HG03521 (cell line): Measurements from ENCODE around the gene NELFA.

ENCODE experiments used
- ATAC-seq: cut with Tn5 transposase; IDR thresholded peaks from one replicate; pipeline ENCODE4 v1.9.1; 2021; ENCODE audit warnings: mild to moderate bottlenecking, moderate library complexity; ENCODE audit not compliant: unreplicated experiment

Gene NELFA

GRCh38 chr4:1983846-1984405 lies 24.8 kb downstream of the NELFA start:
- no peak for ATAC-seq

GRCh38 chr4:1983053-1983845 lies 25.5 kb downstream of the NELFA start:
- ATAC-seq = no peak

GRCh38 chr4:1982124-1983052 lies 26.4 kb downstream of the NELFA start:
- no peak for ATAC-seq

DNA sequence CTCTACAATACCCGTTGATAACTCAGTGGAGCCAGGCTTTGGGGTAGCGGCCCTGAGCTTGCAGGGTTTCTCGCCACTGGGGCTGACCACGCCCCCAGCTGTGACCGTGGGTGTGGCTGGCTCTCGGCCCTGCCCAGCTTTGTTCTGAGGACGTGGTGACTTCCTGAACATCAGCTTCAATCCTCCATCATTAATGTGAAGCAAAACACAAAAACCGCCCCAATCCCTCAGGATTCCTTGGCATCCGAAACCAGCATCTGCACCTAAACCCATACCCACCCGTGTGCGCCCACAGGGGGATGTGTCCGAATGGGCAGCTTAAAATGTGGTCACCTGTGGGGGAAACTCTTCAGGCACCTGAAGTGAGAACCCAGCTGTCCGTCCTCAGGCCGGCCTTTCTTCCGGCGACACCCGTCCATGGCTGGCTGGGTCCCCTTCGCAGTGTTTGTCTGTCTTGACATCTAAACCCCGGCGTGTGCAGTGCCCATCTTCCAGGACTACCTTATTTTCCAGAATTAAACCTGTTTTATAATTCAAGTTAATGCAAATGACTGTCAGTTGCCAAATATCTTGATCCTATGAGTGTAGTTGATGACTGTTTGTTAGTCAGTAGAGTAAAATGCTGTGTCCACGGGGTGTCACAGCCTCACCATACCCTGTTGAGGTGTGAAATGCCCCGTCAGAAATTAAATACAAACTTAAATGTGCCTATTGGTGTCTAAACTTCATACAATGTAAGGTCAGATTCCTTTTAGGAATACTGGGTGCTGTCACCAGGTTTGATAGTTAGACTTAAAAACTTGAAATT lies 27.3 kb downstream of the NELFA start:
- ATAC-seq = no peak

GRCh38 chr4:1980561-1981041 lies 28.2 kb downstream of the NELFA start:
- ATAC-seq = no peak

GRCh38 chr4:1979477-1980196 lies 29.1 kb downstream of the NELFA start:
- ATAC-seq = no peak

- ATAC-seq = no peak
Measured at GRCh38 chr4:1978741-1979476, 29.9 kb downstream of the NELFA start.

DNA sequence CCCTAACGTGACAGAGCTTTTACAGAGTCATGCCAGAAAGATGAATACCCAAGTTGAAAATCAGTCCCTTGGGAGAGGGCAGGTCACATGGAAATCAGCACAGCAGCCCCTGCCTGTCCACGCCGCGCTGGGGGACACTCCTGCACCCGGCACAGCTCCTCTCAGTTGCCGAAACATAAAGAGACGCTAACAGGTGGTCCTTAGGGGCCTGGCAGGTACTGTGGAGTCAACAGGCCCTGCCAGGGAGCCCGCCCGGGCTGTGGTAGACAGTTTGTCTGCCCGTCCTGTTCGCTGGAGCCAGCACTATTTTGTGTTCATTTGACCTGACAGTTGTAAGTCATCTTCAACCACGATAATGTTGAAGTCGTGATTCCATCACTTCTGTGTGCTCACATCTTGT lies 30.5 kb downstream of the NELFA start:
- ATAC-seq = no peak

- ATAC-seq = no peak
Measured at GRCh38 chr4:1976416-1977352, 32.1 kb downstream of the NELFA start.

DNA sequence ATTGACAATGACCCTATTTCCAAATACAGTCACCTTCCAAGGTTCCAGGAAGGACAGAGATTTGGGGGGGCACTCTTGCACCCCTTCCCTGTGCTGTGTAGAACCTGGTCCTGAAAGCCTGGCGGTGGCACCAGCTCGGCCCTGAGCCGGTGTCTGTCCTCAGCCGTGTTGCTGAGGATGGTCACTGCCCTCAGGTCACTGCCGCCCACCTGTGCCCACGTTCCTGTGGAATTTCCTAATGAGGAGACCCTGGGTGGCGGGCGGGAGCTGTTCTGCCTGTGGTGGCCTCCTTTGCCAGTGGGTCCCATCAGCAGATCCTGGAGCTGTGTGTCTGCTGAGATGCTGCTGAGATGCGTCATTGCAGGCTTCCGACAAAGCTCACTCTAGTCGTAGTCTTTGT lies 32.9 kb downstream of the NELFA start:
- ATAC-seq = no peak

GRCh38 chr4:1975391-1975801 lies 33.4 kb downstream of the NELFA start:
- no peak for ATAC-seq

DNA sequence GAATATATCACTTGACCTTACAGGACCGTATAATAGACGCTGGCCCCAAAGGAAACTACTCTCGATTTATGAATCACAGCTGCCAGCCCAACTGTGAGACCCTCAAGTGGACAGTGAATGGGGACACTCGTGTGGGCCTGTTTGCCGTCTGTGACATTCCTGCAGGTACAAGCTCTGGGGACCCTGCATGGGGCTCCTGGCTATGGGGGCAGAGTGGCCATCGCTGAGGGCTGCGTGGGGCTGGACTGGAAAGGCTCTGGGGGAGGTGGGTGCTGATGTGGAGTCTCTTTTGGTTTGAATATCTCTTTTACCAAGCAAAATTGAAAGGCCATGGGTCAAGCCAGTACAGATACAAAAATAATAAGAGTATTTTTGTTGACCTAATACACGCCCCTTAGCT lies 33.9 kb downstream of the NELFA start:
- ATAC-seq = no peak

- ATAC-seq = no peak
Measured at GRCh38 chr4:1973661-1974060, 35.1 kb downstream of the NELFA start.

DNA sequence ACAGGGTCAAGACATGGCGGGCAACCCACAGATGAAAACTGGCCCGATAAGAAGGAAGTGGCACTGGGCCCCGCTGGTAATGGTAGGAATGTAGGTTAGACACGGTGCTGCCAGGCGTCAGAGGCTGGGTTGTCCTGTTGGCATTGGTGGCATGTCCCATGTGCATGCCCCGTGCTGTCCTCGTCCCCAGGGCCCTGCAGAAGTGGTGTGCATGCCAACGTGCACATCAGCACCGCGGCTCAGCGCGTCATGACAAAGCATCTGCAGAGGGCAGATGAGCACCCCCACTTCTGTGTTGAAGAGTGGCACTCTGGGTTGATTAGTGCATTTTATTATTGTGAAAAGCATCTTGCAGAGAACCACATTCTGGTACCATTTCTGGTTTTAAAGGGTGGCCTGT lies 35.6 kb downstream of the NELFA start:
- no peak for ATAC-seq

- ATAC-seq = no peak
Measured at GRCh38 chr4:1972414-1972813, 36.4 kb downstream of the NELFA start.

DNA sequence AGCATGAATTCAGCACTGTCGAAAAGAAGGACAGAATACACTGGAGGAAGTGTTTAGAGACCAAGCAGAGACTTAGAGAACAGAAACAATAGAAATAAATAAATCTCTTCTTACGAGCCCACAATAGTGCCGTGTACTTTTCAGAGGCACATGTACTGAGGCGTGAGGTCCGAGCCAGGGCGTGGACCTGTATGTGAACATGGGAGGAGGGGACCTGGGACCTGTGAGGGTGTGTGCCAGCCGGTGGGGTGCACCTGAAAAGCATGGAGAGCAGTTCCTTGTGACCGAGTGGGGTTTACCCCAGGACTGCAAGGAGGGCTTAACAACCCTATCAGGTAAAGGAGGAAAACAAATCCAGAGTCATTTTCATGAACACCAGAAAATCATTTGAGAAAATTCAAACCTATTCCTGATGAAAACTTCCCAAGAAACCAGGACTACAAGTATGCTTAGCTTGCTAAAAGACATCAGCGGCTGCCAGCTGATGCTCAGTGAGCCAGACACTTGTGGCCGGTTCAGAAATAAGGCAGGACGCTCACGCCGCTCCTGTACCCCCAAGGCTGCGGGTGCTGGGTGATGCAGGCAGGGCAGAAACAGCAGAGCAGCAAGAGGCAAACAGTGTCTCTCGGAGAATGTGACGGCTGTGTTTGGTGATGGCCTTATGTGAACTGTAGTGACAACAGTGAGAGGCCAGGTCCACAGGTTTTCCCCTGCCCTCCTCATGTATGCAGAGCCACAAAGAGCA lies 37.1 kb downstream of the NELFA start:
- ATAC-seq = no peak

- no peak for ATAC-seq
Measured at GRCh38 chr4:1970926-1971325, 37.8 kb downstream of the NELFA start.
